NCI-H226 (cell line): Measurements from ENCODE around the gene NUP210.

ENCODE experiments used
- DNase-seq: peaks from one replicate; pipeline ENCODE4 v3.0.0-alpha.2; 2015

Gene NUP210

DNA sequence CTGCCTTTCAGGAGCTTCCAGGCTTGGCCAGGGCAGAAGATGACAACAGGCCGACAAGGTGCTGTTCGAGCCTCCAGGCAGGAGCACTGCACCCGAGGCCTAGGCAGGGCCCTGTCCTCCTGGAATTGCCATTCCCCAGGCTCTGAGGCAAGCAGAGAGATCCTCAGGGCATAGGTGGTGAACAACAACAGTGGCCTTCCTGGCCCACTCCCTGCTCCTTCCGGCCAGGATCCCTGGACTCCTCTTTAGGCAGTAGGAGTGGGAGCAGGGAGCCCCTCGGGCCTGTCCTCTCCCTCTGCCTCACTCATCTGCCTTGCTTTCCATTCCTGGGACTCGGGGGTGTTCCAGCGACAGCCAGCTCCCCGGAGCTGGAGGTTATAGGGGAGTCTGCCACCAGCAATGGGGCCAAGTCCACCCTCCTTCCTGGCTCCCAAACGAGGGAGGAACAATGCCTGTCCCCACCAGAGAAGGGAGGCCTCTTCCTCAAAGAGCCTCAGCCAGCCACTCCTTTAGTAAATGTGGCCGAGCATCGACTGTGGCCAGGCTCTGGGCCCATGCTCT lies 135.0 kb downstream of the NUP210 start:
- no peak for DNase-seq

DNA sequence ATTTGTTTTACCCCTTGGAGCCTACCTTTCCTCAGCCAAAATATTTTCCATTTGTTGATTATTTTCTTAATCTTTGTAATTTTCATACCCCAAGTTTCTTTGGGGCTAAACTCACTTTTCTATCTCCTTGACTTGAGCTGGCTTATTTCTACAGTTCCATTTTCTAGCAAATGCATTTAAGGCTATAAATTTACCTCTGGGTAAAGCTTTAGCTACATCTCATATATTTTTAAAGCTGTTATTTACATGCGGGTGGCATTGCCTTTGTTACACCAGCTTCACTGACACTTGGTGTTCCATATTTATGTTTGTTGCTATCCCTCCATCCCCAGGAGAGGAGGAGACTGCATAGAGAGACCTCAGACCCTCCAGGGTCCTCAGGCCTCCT lies 136.3 kb downstream of the NUP210 start:
- DNase-seq = no peak

DNA sequence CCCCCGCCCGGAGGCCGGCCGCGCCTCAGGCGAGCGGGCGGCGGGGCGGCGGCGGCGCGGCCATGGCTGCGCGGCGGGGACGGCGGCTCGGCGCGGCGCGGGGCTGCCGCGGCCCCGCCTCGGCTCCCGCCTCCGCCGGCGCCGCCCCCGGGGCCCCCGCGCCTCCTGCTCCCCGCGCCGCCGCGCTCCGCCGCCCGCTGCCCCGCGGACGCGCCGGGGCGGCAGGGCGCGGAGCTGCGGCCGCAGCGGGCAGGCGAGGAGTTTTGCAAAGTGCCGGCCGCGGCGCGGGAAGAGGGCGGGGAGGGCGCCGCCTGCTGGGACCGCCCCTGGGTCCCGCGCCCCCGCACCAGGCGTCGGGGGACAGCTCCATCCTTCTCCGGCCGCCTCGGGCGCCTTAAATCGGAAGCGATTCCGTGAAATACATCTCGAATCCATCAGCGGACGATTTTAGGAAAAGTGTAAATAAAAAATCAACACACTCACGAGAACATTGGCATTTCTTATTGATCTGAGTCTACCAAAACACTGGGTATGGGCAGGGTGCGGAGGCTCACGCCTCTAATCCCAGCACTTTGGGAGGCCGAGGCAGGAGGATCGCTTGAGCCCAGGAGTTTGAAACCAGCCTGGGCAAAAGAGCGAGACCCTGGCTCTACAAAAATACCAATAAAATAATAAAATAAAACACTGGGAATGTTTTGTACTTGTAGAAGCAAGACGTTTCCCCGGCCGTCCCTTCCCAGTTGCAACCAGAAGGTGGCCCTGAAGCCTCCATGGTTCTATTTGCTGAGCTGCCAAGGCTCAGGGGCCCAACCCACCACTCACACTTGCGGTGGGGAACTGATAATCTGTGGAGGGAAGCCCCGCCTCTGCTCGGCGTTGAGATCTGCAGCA lies 136.9 kb downstream of the NUP210 start:
- no peak for DNase-seq

DNA sequence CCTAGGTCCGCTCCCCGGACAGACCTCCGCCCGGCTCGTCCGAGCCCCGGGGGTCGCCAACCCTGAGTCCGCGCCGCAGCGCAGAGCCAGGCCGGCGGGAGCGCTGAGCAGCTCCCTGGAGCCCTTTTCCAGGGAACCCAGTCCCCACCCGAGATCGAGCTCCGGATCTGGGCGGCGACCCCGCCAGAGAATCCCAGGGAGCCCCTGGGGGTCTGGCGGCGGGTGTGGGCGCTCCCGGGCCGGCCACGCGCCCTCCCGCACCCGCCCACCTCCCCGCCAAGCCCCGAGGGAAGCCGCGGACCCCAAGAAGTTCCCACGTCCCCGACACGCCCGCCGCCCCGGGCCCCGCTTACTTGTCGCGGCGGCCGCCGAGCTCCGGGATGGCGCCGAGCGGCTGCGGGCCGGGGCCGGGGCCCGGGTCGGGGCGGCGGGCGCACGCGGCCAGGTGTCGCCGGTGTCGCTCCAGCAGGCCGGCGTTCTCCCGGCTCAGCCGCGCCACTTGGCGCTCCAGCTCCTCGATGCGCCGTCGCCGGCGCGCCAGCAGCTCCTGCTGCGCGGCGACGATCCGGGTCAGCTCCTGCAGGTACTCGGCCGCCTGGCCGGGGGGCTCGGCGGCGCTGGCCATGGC lies 137.7 kb downstream of the NUP210 start:
- no peak for DNase-seq

DNA sequence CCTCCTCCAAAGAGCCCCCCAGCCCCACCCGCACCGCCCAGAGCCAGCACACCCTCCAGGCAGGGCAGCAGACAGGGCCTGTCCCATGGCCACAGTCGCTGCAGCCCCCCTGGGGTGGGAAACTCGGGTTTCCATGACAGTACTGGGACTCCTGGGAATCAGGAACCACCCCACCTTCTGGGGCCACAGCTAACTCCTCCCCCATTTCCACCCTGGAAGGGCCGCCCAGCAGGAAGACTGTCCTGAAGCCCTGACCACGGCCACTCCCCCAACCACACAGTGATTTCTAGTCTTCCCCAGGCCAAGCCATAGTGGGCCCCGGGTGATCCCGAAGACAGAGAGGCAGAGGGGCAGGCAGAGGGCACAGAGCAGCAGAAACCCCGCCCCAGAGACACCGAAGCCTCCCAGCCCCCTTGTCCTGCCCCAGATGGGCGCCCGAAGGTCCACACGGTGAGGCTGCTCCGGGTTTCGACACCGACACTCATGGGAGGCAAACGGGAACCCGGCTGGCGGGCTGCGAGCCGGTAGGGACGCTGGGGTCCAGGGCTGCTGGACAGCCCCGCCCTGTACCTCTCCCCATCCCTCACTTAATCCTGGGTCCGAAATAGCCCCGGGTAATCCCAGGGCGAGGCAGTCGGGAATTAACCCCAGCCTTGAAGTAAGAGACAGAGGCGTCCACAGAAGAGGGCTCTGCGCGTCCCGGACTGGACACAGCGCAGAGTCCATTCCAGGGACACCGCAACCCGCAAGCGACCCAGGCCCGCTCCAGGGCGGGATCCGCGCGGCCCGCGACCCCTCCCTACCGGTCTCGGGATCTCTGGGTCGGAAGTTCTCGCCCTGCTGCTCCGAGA lies 138.4 kb downstream of the NUP210 start:
- peak; percentile 30 for DNase-seq

DNA sequence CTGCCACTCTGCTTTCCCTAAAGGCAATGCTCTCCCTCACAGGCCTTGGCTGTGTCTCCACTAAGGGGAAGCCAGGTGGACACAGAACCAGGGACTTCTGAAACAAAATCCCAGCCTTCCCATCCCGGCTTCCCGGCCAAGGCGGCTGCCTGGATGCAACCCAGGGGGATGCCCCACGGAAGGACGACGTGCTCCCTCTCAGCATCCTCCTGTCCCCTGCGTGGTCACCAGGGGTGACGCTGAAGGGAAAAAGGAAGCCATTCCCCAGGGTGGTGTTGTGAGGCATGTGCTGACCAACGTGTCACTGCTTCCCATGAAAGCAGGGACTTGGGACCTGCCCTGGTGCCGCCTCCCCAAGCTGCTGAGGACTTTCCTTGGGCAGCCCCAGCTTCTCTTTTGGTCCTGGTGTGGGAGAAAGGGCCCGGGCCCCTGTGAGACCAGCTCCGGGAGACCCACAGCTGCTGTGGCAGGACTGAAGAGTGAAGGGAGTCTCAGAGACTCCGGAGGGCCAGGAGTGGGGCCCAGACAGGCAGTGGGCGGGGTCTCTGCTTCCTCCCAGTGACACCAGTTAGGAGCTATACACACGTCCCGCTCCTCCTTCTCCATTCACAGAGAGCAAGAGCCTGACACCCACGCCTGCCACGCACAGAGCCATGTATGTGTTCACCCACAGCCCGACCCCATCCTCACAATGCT lies 139.2 kb downstream of the NUP210 start:
- DNase-seq = no peak

DNA sequence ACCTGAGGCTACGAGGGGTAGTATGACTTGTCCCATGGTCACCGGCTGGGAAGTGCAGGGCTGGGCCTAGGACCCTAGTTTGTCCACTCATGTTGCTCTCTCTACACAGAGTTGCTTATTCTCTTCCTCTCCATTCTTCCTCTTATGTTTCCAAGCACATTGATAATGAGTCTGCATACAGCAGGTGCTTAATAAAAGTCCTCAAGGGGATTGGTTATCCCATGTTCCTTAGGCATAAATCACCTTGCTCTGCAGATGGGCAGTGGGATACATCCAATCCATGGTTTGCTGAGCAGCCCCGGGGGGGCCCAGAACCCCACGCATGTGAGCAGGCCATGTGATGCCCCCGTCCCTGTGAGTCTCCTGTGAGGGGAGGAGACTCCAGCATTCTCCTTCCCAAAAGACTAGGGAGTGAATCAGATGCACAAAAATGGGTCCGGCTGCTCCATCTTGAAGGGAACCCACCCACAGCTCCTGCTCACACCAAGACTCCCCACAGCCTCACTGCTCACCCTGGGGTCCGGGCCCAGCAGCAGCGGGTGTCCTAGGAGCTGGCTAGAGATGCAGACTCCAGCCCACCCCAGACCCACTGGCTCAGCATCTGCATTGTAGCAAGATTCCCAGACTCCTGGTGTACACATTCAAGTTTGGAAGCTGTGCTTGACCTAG lies 139.9 kb downstream of the NUP210 start:
- DNase-seq = no peak

DNA sequence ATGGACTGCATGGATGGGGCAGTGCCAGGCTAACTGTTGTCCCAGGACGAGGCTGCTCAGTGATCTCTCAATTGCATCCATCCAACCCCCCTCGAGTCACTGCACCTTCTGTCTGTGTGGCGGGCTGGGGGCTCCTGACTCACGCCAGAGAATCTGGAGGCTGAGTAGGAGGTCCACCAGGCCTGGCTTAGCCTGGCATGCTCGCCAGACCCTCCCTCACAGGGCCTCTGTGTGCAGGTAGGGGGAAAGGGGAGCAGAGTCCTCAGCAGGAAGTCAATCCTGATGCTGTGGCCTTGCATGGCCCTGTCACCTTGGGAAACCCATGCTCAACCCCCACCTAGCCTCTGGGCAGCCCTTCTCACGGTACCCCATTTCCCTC lies 140.6 kb downstream of the NUP210 start:
- no peak for DNase-seq

DNA sequence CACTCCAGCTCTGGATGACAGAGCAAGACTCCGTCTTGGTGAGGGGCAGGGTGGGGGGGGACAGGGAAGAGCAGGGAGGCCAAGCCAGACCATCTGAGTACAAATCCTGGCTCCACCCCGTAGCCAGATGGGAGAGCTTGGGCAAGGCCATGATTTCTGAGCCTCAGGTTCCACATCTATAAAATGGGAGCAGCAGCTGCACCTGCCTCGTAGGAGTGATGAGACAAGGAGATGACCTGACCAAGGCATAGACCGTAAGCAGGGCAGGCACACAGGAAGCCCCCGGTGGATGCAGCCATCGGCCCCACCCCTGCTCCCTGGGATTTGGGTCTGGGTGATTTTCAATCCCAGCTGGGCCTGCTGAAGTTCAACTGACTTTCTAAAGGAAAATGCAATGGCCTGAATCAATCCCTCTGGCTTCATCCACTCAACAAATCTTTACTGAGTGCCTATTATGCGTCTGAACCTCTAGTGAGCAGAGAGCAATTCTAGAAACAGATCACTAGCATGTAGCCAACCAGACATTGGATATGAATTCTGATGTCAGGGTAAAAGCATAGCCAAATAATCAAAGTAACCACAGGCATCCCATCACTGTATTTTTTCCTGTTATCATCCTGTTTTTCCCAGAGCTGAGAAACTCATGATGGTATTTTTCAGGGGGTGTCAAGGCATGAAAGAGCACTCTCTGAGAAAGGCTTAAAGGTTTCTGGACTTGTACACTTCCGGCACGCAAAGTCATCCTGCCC lies 141.2 kb downstream of the NUP210 start:
- no peak for DNase-seq

DNA sequence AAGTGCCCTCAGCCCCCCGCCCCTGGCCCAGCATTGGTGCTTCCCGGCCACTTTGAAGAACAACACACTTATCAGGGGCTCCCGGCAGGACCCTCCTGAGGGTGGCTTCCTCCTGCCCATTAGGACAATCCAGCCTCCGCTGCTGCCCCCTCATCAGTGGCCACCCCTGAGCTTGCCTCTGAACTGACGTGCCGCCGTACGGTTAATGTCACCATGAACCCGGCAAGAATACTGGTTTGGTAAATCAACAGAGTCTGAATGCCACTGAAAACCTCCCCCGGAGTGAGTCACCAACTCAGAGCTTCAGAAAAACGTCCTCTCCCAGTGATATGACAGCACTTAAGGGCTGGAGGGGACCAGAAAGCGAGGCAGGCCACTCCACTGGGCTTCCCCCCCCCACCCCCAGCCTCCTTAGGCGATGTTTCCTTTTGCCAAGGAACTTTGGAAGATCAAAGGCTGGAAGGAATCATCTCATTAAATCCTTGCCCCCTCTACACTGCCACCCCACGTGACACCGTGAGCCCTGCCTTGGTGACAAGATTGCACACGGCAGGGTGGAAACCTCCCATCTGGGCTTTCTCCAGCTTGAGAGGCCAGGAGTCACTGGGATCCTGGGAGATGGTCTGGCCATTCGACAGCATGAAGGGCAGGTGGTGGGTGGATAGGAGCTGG lies 142.1 kb downstream of the NUP210 start:
- DNase-seq = no peak

DNA sequence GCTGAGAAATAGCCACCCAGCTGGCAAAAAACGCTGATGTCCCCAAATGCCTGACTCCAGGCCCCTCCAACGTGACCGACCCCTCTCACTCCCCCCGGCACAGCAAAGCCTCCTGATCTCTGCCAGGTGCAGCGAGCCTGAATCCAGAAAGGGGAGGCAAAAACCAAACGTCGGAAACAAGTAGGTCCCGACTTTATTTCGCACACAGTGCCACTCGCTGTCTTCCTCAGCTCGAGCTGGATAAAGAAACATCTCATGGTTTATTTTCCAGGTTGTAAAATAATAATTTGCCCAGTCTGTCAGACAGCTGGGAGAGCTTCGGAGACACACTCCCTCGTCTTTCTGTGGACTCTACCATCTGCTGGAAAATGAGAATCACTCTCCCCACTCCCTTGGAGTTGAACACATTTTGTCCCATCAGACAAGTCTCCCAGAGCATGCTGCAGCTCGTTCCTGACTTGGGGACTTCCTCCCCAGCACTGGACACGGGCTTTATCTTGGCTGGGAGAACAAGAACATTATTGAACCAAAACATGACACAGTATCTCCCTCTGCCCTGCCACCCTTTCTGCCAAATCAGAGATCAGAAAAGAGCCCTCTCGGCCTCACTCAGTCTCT lies 142.8 kb downstream of the NUP210 start:
- no peak for DNase-seq

DNA sequence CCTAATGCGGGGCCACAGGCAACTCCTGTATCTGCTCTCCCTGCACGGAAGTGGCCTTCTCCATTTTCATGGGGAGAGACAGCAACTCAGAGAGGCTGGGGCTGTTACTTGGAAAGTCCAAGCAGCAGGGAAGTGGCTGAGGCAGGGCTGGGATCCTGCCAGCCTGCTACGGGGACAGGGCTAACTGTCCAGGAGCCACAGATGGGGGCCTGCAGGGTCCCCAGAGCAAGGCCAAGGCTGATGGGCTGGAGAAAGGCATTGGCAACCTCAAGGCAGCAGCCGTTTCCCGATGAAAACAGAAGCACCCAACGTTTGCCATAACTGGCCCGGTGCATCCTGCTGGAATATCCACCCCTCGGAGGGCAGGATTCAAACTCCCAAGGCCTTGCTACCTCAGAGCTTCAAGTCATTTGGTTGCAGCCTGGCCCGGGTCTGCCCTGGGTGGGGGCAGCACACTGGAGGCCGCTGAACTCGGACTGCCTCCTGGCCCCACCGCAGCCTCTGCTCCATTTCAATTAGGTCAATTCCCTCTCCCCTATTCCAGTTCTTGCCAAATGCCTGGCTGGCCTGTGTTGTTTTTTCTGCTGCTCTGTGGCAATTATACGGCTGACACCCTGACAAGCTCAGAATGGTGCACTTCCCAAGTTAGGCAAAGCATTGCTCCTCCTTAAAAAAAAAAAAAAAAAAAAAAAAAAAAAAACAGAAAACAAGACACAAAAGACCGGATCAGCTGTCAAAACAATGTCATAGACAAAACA lies 143.5 kb downstream of the NUP210 start:
- DNase-seq = no peak

DNA sequence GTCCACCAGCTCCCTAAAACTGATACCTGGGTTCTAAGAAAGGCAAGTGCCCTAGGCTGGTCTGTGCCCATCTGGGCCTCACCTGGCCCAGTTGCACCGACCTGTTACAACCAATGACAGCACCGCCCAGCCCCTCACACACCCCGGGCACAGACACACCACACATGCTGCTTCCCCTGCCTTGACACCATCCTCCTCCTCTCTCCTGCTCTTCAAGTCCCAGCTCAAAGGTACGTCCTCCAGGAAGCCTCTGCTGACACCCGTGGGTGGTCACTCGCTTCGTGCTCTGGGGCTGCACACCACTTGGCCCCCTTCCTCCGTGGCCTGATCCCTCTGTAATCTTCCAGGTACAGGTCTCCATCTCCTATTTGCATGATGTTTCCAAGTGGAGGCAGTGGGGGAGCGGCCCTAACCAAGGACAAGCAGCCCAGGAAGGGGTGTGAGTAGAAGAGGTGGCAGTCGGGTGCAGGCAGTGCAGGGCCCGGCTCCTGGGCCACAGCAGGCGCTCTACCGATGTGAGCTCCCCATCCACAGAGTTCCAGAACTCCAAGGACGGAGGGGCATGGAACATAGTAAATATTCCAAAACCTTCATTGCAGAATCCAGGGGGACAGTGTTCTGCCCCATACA lies 144.6 kb downstream of the NUP210 start:
- DNase-seq = no peak

DNA sequence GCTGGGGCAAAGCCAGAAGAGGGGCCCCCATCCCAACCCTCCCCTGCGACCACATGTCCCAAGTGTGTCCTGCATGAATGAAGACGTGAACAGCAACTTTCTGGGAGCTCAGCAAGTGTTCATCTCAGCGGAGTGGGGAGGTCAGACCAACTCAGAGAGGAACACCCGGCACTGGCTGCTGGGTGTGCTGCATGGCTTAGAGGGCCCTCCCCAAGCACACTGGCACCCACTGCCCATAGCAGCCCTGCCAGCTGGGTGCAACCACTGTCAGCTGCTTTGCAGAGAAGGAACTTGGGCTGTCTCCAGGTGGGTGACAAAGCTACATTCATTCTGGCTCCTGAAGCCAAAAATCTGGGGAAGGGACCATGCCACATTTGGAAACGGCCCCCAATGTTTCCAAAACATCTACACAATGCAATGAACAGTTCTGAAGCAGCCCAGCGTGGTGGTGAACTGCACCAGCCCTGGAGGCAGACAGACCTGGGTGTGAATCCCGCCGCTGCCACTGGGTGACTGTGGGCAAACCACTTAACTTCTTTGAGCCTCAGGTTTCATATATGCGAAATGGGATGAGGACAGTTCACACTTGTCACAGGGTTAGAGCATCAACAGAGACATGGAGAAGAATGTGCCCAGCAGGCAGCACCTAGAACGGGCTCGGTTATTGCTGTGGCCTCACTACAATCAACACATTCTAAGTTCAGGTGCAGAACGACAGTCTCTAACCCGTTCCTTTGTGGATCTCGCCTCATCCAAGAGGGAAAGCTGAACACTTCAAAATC lies 145.4 kb downstream of the NUP210 start:
- DNase-seq = no peak

DNA sequence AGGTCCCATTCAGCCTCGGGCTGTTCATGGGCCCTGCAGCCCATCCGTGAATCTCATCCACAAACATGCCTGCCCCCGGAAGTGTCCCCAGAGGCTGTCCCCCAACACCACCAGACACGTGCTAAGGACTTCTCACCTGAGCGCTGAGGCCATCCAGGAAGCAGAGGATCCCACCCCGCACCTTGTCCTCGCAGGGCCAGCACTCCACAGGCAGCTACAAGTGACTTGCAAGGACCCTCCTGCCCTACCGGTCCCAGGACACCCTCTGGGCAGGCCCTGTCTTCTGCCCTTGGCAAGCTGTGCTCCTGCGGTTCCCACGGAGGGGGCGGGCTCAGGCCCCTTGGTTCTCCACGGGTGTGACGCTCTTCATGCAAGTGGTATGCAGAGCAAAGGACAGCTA lies 146.0 kb downstream of the NUP210 start:
- DNase-seq = no peak

DNA sequence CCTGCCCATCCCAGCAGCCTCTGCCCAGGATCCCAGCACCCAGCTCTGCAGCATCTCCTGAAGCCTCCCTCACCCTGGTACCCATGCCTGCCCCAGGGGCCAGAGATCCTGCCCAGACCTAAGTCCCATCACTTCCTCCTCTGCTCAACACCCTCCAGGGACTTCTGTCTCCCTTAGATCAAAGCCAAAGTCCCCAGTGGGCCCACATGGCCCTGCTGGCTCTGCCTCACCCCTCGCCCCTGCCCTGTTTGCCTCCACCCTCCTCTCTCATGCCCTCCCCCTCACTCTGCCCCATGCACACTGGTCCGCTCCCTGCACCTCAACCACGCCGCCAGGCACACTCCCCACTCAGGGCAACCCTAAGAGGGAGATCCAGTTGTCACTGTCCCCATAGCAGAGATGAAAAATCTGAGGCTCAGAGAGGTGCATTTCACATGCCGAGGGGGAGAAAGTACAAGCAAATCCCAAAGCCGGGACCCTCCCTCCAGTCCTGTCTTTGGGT lies 146.5 kb downstream of the NUP210 start:
- DNase-seq = no peak

DNA sequence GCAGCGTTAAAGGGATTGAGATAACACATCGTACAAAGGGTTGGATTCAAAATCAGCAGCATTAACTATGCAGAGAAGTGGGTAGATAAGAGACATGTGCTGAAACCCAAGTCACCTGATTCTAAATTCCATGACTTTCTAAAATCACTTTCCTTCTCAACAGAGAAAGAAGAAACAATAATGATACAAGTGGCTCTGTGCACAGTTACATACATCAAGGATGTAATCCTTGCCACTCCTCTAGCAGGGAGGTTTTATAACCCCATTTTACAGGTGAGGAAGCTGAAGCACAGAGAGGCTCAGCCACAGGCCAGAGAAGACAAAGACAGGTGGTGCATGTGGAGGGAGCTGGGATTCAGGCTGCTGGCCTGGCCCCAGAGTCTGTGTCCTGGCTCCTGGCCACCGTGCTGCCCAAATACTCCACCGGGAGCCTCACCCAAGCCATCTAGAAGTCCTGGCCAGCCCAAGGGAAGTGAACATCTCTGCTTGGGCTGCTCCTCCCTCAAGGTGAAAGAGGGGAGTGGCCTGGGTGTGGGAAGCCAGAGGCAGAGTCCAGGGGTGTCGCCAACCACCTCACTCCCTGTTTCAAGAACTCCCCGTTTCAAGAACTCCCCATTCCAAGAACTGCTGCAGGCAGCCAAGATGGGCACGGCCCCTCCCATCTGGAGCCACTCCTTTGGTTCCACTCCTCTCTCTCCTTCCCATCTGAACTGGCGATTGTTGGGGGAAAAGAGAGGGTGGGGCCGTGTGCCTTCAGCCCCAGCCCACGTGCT lies 147.1 kb downstream of the NUP210 start:
- DNase-seq = no peak
